SK-N-MC (cell line): ENCODE results near the gene LPAR1.

Experiments
- EZH2 ChIP-seq: fragments of 200-600 bp; sonication (generic); IDR thresholded peaks from one replicate; pipeline ENCODE4 v1.6.1; 2017; ENCODE audit warnings: antibody characterized with exemption
- POLR2AphosphoS5 ChIP-seq: IDR thresholded peaks from 2 replicates; pipeline ENCODE4 v1.6.1; 2012; ENCODE audit warnings: mild to moderate bottlenecking, low read depth, low read length, borderline replicate concordance

GRCh38 chr9:110871736-110872135, 166.5 kb downstream of the LPAR1 start:
- TF ChIP-seq POLR2AphosphoS5, result no peak
- no peak for TF ChIP-seq EZH2
